Measurements from ENCODE around the gene LPIN1.
A peak's percentile ranks its signal among the peaks of the same experiment; 100 is the strongest.

Gene LPIN1, protein sequence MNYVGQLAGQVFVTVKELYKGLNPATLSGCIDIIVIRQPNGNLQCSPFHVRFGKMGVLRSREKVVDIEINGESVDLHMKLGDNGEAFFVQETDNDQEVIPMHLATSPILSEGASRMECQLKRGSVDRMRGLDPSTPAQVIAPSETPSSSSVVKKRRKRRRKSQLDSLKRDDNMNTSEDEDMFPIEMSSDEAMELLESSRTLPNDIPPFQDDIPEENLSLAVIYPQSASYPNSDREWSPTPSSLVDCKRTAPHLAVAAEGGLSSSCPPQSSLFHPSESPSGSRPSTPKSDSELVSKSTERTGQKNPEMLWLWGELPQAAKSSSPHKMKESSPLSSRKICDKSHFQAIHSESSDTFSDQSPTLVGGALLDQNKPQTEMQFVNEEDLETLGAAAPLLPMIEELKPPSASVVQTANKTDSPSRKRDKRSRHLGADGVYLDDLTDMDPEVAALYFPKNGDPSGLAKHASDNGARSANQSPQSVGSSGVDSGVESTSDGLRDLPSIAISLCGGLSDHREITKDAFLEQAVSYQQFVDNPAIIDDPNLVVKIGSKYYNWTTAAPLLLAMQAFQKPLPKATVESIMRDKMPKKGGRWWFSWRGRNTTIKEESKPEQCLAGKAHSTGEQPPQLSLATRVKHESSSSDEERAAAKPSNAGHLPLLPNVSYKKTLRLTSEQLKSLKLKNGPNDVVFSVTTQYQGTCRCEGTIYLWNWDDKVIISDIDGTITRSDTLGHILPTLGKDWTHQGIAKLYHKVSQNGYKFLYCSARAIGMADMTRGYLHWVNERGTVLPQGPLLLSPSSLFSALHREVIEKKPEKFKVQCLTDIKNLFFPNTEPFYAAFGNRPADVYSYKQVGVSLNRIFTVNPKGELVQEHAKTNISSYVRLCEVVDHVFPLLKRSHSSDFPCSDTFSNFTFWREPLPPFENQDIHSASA

DNA sequence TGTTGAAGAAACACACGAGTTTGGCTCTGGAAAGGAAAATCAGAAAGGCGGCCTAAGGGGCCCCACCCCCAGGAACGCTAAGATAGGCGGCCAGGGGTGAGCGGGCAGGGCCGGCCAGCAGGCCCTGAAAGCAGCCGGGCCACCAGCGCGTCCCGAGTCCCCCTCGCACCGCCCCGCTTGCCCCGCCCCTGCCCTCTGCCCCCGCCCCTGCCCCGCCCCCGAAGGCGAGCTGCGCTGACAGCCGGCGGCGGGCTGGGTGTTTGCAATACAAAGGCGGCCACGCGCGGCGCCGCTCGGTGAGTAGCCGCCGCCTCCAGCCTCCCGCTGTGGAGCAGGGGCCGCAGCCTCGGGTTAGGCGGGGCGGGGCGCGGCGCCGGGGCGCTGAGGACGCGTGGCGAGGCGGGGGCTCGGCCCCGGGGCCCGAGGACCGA lies at the start of gene LPIN1:
Gene LPIN1 (plus strand): TSS at position 257 of the 431 bp plus-strand sequence. CDS start 18,910 bp downstream, outside the sequence.
- peak; percentile 73 to 79 for DNase-seq (ENCODE audit: low read depth in 1 of 2, low spot score in 1 of 2)

DNA sequence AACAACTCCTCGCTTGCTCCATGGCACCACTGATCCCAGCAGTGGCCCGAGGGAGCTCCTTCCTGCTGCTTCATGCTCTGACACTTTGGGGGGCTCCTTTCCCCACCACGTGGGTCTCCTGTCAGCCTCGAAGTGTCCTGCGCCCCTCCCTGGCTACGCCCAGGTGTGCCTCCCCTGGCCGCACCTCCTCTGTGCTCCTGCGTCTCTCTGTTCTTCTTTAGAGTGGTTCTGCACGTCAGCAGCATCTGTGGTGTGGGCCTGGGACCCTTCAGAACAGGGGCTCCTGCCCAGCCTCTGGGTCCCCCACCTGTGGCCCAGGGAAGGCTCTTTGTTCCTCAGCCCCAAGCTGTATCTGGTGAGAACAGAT lies 49.7 kb upstream of the LPIN1 start:
- DNase-seq (ENCODE audit: low read depth in 1 of 2, low spot score in 1 of 2): no peak

DNA sequence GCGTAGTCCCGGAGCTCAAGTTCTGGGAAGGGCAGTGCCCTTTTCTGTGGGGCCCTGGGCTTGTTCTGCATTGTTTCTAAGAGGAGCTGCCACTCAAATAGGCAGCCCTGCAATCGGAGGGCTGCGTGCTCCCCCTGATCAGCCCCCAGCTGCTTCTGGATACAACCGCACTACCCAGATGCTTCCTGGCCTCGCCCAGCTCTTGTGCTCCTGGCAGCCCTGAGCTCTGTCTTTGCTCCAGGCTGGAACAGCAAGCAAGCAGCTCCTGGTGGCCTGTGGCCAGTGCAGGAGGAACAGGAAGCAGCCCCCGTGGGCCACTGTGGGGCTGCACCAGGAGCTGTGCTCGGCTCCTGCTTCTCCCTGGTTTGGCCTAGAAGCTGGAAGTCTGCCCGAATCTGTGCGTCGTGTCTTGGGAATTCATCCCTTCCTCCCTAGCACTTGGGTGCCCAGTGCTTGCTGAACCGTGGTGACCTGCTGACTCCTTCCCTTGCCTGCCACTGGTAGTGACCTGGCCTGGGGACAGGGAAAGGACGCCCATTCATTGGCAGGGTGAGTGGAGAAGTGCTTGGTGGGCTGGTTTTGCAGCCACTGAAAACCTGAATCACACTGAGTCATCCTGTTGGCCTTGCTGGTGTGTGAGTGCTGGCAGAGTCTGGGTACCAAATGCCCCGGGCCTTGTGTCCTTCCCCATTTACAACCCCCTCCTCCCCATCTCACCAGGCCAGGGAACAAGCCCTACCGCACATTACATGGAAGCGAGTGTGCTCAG lies 49.1 kb upstream of the LPIN1 start:
- DNase-seq (ENCODE audit: low read depth in 1 of 2, low spot score in 1 of 2): no peak

DNA sequence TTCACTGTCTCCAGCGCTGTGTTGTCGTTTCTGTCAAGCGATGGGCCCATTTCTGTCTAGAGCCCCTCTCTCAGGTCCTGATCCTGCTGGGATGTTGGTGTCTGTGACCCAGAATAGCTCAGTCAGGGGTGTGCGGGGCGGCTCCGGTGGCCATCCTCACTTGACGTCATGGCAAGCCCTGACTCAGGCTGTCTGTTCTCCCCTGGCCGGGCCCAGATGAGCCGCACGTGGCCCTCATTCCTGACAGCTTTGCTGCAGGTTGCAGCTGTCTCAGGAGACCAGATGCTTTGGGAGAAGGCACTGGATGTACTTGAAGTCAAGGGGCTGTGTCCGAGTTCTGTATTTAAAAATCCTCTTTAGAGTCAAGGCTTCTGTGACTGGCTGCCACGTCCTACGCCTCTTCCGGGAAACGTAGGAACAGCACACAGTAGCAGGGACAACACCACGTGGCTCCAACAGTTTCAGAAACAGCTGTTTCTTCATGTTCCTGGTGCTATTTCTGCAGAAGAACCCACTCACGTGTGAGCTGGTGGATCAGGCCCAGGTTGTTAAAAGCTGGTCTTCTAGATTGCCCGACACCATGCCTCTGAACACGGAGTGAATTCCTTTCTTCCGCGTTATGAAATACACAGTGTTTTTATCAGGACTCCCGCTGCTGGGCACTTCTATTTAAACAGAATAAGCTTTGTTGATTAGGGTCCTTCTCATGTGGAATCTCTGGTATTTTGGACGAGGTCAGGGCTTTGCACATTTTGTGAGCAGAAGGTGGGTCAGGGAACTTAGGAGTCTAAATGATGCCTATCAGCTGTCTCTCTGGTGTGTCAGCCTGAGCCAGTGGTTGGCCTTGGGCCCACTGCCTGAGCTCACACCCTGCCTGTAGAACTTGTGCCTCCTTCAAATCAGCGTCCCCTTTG lies 48.2 kb upstream of the LPIN1 start:
- no peak for DNase-seq (ENCODE audit: low read depth in 1 of 2, low spot score in 1 of 2)

DNA sequence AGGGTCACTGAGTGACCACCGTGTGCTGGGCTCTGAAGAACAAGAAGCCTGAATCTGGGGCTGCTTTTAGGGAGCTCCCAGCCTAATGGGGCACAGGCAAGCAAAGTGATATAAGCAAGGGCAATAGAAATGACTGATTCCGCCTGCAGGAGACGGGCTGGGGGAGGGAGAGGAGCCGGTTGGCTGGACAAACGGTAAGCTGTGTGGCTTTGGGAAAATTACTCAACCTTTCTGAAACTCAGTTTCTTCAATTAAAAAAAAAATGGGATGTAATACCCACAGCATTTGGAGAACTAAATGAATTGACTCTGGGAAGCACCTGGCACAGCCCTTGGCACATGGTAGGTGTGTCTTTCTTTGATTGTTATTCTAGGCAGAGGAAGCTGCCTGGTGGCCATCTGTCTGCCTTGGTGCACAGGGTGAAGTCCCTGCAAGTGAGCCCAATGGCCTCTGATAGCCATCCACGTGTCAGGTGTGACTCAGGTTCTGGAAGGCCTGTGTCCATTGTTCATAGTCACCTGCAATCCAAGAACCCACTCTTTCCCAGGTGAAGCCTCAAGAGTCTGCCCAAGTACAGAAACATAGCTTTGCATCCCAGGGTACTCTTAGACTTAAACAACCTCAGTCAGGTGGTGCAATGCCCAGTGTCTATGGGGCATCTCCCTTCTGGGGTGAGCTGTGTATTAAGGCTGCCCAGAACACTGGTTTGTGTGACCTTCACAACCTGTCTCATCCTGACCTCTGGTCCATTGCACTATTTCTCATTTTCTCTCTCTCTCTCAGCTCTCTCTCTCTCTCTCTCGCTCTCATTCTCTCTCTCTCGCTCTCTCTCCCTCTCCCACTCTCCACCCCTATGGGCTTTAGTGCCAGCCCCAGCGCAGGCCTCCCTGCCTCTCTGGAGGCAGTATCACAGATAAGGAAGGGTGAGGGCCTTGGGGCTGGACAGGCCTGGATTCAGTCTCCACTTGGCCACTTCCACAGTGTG lies 46.5 kb upstream of the LPIN1 start:
- no peak for DNase-seq (ENCODE audit: low read depth in 1 of 2, low spot score in 1 of 2)

DNA sequence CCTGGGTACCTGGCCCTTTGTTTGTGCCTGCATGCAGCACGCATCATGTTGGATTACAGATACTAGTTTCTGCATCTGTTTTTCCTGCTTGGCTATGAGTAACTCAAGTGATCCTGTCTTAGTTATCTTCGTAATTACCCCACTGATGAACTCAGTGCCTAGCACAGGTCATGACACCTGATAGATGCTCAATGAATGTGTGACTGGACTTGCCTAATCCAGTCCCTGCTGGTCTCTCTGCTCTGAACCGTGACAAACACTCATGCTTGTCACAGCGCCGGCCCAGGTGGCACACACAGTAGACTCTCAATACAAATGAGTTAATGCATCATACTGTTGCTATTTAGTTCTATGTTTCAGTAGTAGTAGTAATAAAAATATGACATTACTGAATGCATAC lies 45.2 kb upstream of the LPIN1 start:
- DNase-seq (ENCODE audit: low read depth in 1 of 2, low spot score in 1 of 2): no peak

DNA sequence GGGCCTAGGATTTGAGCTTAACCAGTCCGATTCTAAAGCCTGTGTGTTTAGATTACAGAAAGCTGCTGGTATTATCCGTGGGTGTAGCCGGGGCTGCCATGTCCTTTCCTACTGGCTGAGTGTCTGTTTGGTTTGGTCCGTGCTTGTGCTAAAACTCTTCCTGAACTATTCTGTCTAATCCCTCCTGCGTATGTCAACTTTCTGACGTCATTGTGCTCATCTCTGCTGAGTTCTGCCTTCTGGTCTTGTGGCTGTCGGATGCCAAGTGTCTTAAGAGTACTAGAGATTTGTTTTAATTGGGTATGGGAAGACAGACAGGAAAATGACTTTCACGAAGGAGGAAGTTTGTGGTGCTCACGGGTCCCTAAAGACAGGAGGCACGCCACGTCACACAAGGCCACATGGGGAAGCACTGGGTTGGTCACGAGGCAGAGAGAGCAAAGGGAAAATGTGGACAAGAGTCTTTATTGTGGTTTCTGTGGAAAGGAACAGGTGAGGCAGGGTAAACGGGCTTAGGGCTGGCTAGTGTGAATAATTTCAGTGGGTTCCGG lies 44.6 kb upstream of the LPIN1 start:
- DNase-seq (ENCODE audit: low read depth in 1 of 2, low spot score in 1 of 2): no peak

DNA sequence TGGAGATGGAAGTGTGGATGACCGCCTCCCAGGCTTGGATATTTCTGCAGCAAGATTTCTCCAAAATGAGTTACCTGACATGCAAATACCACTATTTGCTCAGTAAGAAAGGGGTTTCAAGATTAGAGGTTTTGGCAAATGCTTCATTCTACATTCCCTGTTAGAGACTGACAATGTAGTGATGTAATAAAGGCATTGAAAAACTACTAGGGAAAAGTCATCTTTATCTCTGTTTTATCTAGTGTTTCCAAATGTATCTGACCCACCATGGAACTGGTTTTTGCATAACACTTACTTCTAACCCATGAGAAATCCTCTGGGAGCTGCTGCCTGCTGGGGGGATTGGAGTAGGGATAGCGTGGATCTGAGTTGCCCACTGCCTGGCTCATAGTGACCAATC lies 43.5 kb upstream of the LPIN1 start:
- DNase-seq (ENCODE audit: low read depth in 1 of 2, low spot score in 1 of 2): no peak

DNA sequence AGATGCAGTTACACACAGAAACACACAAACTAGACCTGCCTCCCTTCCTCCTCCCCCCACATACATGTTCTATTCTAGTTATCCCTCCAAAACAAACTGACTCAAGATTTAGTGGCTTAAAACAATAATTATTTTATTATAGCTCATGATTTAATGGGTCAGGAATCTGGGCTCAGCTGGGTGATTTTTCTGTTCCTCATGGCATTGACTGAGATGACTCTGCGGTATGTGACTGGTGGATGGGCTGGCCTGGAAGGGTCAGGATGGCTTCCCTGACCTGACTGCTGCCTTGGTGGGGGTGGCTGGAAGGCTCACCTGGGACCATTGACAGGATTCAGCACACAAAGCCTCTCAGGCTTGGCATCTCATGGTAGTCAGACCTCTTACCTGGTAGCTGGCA lies 42.7 kb upstream of the LPIN1 start:
- DNase-seq (ENCODE audit: low read depth in 1 of 2, low spot score in 1 of 2): no peak

DNA sequence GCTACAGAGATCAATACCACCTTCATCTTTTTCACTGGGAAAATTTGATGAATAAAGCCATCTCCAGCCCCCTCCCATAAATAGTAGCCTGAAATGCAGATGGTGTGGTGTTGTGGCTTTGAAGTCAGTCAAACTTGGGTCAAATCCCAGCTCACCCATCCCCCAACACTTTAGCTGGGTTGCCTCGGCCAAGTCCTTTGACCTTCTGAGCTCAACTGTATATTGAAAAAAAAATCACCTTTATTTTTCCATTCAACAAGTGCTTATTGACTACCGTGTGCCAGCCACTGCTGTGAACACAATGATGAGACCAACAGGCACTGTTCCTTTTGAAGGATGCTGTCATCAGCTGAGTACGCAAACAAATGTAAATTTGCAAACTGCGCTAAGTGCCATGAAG lies 41.4 kb upstream of the LPIN1 start:
- no peak for DNase-seq (ENCODE audit: low read depth in 1 of 2, low spot score in 1 of 2)

DNA sequence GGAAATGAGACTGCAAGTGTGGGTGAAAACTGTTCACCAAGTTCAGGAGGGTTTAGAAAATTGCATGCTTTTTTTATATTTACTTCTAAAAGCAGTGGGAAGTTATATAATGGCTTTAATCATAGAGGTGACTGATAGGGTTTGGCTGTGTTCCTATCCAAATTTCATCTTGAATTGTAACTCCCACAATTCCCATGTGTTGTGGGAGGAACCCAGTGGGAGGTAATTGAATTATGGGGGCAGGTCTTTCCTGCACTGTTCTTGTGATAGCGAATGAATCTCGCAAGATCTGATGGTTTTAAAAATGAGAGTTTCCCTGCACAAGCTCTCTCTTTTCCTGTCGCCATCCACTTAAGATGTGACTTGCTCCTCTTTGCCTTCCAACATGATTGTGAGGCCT lies 40.7 kb upstream of the LPIN1 start:
- no peak for DNase-seq (ENCODE audit: low read depth in 1 of 2, low spot score in 1 of 2)

DNA sequence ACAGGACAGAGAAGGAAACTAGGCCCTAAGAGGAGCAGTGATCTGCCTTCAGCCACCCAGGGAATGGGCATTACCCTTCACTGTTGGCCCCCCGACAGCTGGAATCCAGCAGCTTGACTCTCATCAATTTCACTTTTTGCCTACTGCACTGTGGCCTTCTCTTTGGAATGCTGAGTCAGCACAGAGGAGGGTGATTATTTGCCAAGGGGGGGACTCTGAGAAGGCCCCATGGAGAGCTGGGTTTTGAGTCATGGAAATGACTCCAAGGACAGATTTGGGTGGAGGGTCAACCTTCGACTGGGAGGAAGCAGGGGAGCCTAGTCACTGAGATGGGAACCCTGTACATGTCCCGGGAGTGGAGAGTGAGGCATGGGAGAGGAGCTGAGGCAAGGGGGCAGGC lies 38.3 kb upstream of the LPIN1 start:
- no peak for DNase-seq (ENCODE audit: low read depth in 1 of 2, low spot score in 1 of 2)

DNA sequence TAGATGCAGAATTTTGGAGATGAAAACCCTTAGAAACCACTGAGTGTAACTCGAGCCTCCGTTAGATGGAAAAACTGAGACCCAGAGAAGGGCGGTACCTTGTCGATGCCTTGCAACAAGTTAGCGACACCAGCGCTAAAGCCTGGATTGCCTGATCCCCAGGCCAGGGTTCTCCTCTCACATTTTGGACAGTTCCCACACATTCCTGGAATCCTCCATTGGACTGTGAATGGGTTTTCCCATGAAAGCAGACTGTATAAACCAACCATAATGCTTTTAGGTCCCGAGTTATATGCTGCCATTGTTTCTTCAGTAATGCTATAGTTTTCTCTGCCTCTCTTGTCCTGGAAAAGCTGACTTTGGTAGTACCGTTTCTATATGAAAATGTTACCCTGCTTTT lies 37.1 kb upstream of the LPIN1 start:
- DNase-seq (ENCODE audit: low read depth in 1 of 2, low spot score in 1 of 2): no peak

DNA sequence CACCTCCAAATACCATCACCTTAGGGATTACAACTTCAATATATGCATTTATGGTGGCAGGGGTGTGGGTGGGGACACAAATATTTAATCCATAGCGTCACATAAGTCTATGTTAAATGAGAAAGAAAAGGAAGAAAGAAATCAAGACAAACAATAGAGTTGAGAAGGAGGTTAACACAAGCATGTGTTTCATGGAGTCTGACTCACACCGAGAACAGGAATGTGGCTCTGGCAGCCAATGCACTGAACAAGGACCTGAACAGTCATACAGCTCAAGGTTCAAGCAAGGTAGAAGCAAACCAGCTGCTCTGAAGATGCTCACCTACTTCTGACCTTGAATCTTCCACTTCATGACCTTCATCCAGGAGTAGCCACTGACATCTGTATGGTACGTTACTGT lies 36.2 kb upstream of the LPIN1 start:
- no peak for DNase-seq (ENCODE audit: low read depth in 1 of 2, low spot score in 1 of 2)

DNA sequence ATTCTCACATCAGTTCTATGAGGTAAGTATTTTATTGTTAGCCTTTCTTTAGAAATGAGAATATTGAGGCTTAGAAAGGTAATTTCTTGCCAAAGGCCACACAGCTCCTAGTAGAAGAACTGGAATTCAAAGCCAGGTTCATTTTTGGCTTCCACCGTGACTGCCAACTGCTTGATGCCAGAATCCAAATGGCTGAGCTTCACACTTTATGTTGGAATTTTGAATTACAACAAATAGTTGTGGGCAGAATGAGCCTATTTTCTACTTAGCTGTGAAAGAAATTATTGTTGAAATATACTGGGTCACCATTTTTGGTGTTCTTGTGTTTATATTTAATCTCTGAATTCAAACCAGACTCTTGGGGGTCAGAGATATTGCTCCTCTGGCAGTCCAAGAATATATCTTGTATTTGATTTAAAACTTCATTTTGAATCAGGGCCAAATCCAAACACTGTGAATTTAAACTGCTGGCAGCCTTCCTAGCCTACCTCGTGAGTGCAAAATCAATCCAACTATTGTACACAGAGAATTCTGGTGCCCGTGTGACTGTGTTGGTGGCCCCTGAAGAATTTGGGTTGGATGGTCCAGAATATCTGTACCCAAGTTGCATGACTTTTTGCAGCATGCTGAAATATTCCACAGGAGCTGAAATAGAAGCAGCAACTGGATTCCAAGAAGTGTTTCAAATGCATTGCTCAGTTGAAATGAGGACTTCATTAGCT lies 35.6 kb upstream of the LPIN1 start:
- no peak for DNase-seq (ENCODE audit: low read depth in 1 of 2, low spot score in 1 of 2)

DNA sequence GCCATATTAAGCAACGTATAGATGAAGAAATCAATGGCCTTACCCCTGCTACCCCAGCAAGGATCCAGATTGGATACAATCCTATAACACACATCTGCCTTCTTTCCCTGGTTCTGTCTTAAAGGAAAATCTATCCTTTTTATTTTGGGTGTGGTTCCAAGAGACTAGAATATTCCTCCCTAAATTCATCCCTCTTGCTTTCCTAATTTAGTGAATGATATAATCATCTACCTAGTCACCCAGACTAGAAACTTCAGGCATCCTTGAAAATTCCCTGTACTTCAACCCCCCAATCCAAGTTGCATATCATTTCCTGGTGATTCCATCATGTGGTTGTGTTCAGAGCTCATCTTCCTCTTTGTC lies 35.1 kb upstream of the LPIN1 start:
- DNase-seq (ENCODE audit: low read depth in 1 of 2, low spot score in 1 of 2): no peak

DNA sequence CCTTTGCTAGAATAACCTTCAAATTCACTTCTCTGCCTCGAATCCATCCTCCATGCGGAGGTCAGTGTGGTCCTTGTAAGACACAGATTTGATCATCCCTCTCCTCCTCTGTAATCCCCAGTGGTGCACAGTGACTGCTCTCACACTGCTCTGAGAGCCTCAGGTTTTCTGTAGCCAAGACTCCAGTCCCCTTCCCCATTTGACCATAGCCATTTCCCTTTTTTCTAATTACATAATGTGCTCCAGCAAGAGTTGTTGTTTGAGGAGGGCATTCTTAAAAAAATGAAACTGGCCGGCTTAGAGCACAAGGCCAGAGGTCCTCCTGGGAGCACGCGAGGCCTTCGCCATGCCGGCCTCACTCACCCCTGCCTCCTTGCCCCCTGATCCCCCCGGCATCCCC lies 34.7 kb upstream of the LPIN1 start:
- no peak for DNase-seq (ENCODE audit: low read depth in 1 of 2, low spot score in 1 of 2)

DNA sequence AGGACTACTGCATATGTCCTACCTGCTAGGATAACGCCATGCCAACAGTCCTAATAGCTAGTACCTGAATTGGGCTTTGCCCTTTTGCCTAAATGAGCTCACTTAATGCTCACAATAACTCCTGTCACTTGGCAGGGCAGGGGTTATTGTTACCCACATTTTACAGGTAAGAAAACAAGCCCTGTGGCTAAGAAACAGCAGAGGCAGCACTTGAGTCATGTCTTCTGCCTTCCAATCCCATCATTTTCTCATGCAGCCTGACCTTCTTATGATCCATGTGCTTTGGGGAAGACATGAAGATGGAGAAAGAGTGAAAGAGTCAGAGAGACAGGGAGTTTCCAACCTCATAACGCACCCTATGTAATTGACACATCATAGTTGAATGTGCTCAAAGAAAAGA lies 33.6 kb upstream of the LPIN1 start:
- DNase-seq (ENCODE audit: low read depth in 1 of 2, low spot score in 1 of 2): no peak

All from activated CD4-positive, alpha-beta T cell treated with anti-CD3 and anti-CD28 coated beads, Interleukin-2, amount 50 U/mL, for 24 hours (primary cell).